COLO668 (cell line): Measurements from ENCODE around the gene TUNAR.

Experiments used
- DNase-seq: peaks from one replicate; lab custom pipeline; 2025; ENCODE audit not compliant: unreplicated experiment; lab: John Stamatoyannopoulos, UW

The TUNAR gene

DNA sequence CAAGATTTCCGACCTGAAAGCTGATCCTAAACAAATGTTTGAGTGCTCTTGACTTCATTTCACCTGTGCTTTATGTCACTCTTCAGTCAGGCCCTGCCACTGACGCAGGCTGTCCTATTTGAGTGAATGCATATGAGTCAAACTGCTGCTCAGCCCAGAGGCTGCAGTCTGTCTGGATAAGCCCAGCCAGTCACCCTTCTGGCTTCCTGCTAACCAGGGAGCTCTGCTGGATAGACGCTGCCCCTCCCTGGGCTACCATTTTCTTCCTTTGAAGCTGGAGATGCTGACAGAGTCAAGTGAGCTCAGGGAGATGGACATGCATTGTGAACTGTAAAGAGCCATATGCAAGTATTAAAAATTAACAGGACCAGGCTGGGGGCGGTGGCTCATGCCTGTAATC is 5.1 kb upstream of the TUNAR start:
- peak; percentile 91 for DNase-seq

DNA sequence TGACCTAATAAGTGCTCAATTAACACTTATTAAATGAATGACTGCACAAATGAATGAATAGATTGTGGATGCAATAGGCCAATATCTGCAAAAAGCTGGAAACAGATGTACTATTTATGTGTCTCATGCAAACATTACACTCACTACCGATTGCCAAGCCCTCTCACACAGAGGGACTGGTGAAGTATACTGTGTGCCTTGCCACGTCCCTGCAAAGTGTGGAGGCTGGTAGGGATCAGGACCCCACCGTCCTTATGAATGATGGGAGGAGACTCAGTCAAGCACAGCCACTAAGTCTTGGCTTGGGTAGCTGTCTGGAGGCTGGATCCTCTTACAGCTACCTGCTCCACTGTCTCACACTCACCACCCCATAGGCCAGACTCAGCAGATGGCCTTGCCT is 3.9 kb upstream of the TUNAR start:
- no peak for DNase-seq

DNA sequence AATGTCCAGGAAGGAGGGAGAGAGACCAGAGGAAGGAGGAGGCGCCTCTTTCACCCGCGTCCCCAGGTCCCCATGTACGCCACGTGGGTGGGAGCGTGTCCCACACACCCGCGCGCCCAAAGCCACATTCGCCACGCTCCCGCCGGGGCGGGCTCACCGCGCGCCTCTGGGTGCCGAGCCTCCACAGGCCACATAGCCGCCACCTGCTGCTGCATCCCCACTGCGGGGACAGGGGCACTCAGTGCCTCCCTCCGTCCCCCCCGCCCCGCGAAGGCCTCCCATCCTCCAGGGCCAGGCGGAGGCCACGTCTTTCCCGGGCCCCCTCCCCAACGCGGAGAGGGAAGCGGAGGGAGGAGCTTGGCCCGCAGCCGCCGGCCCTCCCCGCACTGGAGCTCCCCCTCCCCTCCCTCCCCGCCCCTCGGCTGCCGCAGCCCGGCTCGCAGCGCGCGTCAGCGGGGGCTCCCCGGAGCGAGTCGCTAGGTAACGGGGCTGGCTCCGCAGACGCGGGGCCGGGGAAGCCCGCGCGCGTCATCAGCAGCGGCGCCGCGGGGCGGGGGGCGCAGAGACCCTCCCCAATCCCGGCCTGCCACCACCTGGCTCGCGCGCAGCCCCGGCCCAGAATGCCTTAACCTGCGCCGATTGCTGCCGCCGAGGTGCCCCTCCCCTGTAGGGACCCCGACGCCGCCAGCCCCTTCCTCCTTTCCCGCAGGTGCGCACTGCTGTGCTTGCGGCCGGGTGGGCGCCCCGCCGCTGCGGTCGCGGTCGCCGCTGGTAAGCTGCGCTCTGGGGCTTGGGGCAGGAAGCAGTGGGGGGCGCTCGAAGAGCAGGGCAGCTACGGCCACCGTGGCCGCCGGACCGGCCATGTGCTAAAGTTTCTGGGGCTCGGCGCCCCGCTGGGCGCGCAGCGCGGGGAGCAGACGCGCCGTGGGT is 536 bp upstream of the TUNAR start:
- DNase-seq: peak; percentile 77

DNA sequence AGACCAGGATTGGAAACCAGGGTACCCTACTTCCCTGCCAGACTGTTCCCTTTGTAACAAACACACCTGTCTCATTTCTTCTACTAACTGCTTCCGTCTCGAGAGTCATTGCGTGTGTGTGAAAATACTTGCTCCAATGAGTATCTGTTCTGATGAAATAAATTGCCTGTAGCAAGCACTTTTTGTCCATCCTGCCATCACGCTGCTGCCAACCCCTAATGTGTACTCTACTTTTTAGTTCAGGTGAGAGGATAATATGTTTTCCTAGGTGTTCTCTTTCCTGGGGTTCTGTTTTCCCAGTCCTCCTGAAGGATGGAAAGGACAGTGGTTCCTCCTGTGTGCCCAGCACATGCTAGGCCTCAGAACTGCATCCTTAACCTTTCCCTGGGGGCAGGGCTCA is 1.0 kb downstream of the TUNAR start:
- no peak for DNase-seq

DNA sequence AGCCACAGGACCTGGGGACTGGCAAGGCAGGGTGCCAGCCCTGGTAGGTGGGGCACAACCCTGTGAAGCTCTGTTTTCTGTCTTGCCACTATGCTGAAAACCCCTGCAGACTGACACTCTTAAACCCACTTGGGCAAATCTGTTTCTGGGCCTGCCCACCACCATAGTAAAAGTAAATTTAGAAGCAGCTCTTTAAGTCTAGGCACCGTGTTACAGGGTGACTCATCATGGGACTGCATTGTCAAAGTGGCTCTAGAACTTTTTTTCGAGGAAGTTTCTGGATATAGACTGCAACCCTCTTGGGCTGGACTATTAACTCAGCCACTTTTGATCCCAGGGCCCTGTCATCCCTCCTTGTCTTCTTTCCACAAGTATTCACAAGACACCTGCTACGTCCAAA is 7.7 kb downstream of the TUNAR start:
- DNase-seq: no peak

DNA sequence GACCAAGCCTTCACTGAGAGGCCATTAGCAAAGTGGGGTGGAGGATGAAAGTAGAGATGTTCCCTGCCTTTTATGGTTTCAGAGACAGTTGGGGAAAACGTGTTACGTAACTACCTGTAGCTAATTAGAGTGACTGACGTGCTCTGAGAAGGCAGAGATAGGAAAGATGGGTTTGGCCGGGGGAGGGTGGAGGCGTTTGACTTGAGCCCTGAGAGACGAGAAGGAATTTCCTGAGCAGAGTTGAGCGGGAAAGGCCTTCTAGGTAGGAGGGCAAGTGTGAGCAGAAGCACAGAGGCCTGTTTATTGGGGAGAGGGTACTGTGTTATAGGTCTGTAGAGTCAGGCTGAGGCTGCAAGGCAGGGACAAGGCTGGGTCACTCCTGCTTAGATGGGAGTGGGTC is 8.6 kb downstream of the TUNAR start:
- no peak for DNase-seq

DNA sequence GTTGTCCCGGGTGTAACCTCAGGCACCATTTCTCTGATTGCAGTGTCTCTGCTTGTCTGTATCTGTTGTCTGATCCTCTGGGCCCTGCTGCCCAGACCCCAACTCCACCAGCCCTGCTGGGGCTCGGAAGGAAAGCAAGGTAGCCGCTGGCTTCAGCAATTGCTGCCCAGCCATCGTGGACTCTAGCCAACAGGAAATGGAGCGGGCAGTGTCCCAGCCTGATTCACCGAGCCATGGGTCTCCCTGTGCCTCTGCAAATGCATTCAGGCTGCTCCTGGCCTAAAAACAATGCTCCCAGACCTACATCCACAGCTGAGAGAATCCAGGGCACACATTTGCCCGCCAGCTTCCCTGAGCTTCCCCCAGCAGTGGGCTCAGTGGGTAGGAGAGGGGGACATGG is 9.2 kb downstream of the TUNAR start:
- no peak for DNase-seq

DNA sequence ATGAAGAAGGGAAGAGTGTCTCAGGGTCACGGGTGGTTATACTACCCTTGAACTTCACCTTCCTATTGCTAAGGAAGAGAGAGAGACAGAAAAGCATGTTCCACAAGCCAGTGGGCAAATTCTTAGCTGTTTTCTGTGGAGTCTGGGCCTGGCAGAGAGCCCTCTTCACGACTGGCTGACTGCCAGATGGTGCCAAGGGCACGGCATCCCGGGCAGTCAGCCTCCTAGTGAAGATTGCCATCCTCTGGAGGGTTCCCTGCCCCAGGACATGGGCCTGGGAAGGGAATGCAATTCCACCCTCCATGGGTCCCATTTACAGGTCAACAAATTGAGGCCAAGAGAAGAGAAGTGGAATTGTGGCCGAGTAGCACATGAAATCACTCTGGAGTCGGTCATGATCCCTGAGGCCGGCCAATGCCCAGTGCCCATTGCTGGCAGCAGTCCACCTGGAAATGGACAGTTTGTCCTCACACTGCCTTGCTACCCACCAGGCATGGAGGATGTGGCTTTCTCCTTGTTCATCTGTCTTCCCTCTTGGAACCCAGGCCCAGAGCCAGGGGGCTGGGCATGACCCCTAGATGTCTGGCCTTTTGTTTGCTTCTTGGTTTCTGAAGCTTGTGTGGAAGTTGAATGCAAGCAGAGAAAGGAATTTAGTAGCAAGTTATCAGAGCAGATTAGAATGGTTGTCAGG is 9.9 kb downstream of the TUNAR start:
- no peak for DNase-seq

DNA sequence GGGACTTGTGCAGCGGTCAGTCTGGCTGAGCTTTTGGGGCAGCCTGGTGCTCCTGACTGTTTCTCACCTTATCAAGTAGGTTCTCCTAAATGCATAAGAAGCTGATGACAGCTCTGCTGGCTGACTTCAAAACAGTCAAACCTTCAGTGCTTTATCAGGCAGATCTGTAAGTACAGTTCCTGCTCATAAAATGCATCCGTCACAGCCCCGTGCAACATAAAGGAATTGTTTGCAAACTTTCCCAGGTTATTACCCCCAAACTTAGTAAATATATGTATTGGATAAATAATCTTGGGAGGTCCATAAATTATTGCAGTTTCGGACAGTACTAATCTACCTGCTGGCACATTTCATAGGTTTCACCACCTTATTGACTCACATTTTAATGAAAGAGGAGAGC is 10.7 kb downstream of the TUNAR start:
- no peak for DNase-seq

DNA sequence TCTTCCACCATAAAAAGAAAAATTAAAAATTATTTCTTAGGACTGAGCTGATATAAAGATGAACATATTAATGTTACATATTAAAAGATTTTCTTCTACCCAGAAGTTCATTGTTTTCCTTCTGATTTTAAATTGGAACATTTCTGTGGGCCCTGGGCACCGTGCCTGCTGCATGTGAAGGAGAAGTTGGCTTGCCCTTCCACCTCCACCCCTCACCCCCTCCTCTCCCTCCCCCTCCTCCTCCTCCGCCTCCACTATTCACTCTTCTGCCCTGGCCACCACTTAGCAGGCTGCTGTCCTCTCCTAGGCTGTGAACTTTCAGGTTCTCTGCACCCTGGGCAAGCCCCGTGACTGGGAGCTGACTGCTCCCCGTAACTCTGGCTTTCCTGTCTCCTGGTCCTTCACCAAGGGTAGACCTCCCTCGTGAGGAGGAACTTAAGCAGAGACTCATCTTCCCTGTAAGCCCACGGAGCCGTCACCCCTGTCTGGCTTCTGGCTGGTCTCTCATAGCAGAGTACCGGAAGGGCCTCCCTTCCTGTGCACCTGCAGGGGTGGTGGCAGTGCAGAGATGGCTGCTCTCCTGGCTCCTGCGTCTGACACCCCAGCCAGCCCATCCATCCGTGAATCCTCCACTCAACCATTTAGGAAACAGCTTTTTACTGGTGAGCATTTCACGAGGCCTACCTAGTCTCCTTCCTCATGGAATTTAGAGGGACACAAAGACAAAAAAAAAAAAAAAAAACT is 12.8 kb downstream of the TUNAR start:
- DNase-seq: no peak

DNA sequence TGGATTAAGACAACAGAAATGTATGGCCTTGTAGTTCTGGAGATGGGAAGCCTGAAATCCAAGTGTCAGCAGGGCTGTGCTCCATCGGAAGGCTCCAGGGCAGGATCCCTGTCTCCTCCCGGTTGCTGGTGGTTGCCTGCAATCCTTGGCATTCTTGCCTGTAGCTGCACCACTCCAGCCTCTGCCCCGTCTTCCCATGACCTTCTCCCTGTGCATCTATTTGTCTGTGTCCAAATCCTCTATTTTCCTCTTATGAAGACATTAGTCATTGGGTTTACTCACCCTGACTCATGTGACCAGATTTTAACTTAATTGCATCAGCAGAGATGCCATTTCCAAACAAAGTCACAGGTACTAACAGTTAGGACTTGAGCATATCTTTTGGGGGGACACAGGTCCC is 15.1 kb downstream of the TUNAR start:
- no peak for DNase-seq

DNA sequence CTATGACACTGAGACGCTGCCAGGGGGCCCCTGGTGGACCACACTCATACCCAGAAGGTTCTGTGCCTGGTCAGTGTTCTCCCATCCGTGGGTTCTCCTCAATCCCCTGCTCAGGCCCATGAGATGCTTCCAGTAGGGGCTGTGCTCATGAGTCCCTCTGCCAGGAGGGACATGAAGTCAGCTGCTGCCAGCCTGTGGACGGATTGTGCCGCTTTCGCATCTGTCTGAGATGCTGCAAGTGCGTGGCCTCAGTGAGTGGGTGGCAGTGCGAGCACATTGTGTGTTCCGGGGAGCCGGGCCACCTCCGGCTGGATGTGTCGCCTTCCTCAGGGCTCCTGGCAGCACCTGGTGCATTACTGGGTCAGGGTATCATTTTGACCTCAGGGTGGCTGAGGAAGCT is 15.5 kb downstream of the TUNAR start:
- no peak for DNase-seq

DNA sequence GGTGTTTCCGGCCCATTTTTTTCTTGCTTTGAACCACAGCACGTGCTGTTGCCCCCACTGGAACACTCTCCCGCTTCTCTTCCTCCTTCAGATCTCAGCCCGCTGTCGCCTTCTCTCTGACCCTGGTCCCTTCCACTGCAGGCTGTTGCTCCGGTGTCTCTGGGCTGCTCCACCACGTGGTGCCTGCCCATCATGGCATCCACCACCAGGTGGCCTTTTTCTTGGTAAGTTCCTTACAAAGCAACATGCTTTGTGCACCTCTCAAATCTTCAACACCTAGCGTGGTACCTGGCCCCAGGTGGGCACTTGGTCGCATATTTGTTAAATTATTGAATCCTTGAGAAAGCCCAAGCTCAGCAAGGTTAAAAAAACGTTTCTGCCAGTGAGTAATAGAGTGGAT is 19.1 kb downstream of the TUNAR start:
- peak; percentile 42 for DNase-seq

DNA sequence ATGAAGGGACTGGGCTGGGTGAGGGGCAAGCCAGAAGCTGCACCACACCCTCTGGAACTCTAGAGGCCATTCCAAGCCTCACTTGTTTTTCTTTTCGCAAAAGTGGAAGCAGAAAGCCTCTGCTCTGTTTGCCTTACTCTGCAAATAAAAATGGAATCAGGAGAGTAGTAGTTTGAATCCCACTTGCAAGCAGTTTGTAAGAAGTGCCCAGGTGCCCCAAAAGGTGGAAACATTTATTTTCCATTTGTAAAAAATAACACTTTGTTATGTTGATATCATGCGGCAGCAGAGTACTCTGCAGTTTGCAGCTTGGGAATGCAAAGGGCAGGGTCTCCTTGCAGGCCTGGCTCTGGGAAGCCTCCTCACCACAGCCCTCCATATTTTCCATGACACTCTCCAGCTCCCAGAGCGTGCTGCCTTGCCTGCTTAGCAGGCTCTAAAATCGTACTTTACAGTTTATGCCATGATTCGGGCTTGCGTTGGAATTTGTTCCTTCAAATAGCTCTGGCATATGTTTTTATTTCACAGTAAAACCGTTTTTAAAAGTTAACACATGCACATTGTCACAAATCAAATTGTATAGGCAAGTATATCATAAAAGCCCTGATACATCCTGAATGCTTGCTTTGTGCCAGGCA is 20.0 kb downstream of the TUNAR start:
- DNase-seq: no peak

DNA sequence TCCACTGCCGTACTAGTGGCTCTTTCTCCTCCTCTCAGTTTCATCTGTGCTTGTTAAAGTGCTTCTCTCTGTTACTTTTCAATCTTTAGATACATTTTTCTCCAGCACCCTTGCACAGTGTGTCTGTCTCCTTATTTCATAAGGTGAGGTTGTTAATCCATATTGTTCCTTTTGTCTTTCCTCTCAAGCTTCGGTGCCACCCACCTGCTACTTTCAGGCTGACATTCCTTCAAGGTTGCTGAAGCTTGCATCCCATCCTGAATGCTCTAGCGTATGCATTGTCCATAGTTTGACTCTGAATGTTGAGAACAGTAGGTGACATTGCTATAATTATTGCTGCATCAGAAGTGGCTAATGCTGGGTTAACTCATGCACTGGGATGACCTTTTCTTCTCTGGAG is 20.6 kb downstream of the TUNAR start:
- no peak for DNase-seq

DNA sequence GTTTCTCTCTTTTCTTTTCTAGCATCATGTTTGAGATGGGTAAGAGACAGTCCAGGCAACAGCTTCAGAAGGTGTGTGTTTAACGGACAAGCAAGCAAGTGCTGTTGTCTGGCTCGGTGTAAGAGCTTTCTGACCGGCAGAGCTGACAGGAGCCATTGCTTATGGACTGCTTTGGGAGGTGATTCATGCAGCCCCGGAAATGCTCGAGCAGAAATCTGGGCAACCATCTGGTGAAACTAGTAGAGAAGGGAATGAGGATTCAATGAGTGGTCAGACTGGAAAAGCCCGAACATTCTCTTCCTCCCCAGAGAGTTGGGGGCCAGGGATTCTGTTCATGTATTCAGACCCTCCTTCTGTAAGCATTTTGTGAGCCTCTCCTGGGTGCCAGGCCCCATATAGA is 24.4 kb downstream of the TUNAR start:
- DNase-seq: no peak

DNA sequence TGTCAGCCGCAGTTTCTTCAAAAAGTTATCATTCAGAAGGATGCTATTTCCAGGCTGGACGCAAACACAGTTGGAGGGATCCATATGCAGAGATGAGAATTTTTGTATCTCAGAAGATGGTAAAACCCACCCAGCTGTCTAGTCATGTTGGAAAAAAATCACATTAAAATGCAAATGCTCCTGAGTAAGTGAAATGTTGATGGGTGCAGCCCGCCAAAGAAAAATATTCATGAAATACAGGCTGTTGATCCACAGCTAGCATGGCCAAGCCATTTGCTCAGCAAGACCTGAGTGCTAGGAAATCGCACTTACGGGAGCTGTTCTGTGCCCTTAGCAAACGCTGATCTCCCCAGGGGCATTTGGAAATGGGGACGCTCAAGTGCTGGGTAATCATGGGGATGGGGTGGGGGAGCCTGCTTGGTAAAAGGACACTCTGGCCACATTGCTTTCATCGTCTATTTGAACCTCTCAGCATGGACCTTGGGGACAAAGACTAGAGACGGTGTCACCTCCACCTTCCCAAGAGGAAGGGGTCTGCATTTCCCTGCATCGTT is 25.7 kb downstream of the TUNAR start:
- DNase-seq: no peak

DNA sequence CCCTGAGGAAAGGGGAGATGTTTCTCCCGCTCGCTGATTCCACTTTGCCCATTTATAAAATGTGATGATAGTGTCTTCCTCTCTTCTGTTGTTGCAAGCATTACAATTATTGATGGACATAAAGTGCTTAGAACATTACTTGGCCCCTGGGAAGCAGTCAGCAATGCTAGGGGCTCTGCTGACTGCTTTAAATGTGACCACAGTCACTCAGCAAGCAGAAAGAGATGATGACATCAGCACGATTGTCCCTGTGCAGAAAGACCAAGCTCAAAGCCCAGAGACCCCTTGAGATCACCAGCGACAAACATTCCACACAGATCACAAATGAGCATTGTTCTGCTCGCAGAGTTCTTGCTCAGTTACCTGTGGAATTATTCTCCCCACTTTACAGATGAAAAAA is 26.5 kb downstream of the TUNAR start:
- DNase-seq: no peak

DNA sequence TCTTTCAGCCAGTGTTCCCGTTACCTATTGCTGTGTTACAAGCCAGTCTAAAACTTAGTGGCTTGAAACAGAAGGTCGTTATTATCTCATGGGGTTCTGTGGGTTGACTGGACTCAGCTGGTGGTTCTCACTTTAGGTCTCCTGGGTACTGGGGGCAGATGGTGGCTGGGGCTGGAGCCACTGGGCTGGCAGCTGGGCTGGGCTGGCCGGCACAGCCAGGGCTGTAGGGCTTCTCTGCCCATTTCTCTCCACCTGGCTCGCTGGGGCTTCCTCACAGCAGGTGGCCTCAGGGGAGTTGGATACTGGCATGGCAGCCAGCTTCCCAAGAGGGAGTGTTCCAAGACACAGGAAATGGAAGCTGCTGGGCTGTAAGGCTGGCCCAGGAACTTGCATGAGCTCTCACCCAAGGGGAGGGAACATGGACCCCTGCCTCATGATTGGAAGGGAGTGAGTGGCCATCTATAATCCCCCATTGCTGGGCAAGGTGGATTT is 27.0 kb downstream of the TUNAR start:
- peak; percentile 61 for DNase-seq

DNA sequence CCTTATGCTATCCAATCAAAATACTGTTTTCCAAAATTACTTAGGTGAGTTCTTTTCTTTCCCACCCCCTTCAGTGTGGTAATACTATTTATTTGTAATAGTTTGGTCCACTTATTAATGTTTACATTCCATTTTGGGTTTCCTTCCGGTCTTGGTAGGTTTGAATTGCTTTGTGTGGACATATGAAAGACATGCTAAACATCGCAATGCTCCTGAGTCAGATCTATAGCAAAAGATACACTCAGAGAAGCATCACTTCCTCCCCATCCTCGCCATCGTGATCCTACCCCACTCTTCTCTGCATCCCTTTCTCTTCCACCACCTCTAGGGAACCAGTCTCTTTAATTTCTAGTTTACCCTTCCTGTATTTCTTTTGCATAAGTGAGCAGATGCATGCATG is 30.0 kb downstream of the TUNAR start:
- DNase-seq: no peak

DNA sequence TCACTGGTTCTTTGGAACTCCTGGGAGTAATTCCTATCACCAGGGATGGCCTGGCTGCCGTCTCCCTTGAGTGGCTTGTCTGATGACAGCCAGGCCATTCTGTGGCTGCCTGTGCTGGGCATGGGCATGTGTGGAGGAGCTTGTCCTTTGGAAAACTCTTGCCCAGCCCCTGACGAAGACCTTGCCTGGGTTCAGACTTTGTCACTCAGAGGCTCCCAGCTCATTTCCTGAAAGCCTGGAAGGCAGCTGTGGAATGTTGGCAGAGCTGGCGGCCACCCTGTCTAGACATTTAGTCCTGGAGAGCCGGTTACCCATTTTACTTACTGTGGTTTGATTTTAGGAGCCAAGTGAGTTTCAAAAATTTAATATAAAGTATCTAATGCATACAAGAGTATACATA is 34.0 kb downstream of the TUNAR start:
- no peak for DNase-seq
